Sigmoid colon (tissue), 7 donors: Measurements from ENCODE around the gene ALDH1L2. TPM values are rescaled to one million over a fixed set of nuclear protein-coding genes. Genes with fewer than 3 reads are reported as not detected.
A peak's percentile ranks its signal among the peaks of the same experiment; 100 is the strongest.

Source experiments
- DNase-seq: peaks from one replicate; pipeline ENCODE4 v3.0.0-alpha.2; 2019
- H3K27ac ChIP-seq, 4 donors: fragments of 200-600 bp; sonication (generic); one replicate each; pipeline ENCODE4 v1.5.1; 2016 to 2019; ENCODE audit warnings: mild to moderate bottlenecking in 1 of 4
- H3K27me3 ChIP-seq, 3 donors: fragments of 200-600 bp; sonication (generic); one replicate each; pipeline ENCODE4 v1.5.1; 2019; ENCODE audit warnings: mild to moderate bottlenecking in 1 of 3
- H3K36me3 ChIP-seq, 4 donors: fragments of 200-600 bp; sonication (generic); one replicate each; pipeline ENCODE4 v1.5.1; 2016 to 2019
- H3K4me1 ChIP-seq, 4 donors: fragments of 200-600 bp; sonication (generic); one replicate each; pipeline ENCODE4 v1.5.1; 2017 to 2019
- H3K4me3 ChIP-seq, 4 donors: fragments of 200-600 bp; sonication (generic); one replicate each; pipeline ENCODE4 v1.5.1; 2017 to 2019; ENCODE audit warnings: mild to moderate bottlenecking in 2 of 4, moderate library complexity in 1 of 4
- H3K9me3 ChIP-seq, 4 donors: fragments of 200-600 bp in 3 of 4; sonication (generic) in 3 of 4; one replicate each; pipeline versions ENCODE4 v1.5.1 to v1.6.1; 2013 to 2019
- EP300 ChIP-seq, 4 donors: sonication (generic); formaldehyde crosslinking; IDR thresholded peaks; one replicate each; pipeline ENCODE4 v1.6.1; 2017; ENCODE audit warnings: antibody characterized with exemption in 4 of 4
- POLR2A ChIP-seq, 2 donors: fragments of 450-650 bp; IDR thresholded peaks; one replicate each; pipeline ENCODE4 v1.6.1; 2016; ENCODE audit warnings: antibody characterized with exemption in 2 of 2, mild to moderate bottlenecking in 2 of 2, moderate library complexity in 2 of 2
- POLR2AphosphoS5 ChIP-seq, 4 donors: sonication (generic); formaldehyde crosslinking; IDR thresholded peaks; one replicate each; pipeline ENCODE4 v1.6.1; 2017; ENCODE audit warnings: antibody characterized with exemption in 4 of 4
- WGBS, 2 donors: extraction: QIAGEN DNeasy Blood & Tissue Kit; methylation state at CpG; one replicate each; pipeline ENCODE4 v1.1.7; 2013; 5-methylcytosine and 5-hydroxymethylcytosine counted together
- intact Hi-C: fragments of 100-400 bp; cut with DNase I; formaldehyde crosslinking; loops from one replicate; pipeline ENCODE4 v1.15.1; 2023
- polyA plus RNA-seq, 3 donors: library from polyadenylated mRNA; stranded (reverse); fragments of 200-250 nt; gene quantifications; one replicate each; pipeline ENCODE4 v1.2.3, GENCODE V29; 2013
- total RNA-seq, 4 donors: library from RNA; depleted of rRNA; stranded (reverse); fragments of >200 nt; gene quantifications; one replicate each; pipeline ENCODE4 v1.1.0, GENCODE V29; 2016
- TF ChIP-seq, protein P1 (sequence below), 4 experiments: fragments of 450-650 bp in 3 of 4; fragments of 200-600 bp in 1 of 4; IDR thresholded peaks; one replicate each; pipeline ENCODE4 v1.5.1; 2016 to 2019; ENCODE audit warnings: antibody characterized with exemption in 4 of 4, mild to moderate bottlenecking in 3 of 4, moderate library complexity in 2 of 4
- donor health status: healthy with polysubstance abuse.
- donor health status: Bipolar disorder and iron deficiency.
- donor health status: healthy.

Gene ALDH1L2
- total and polyA plus RNA-seq, 7 donors, result 0.23 to 13.0 (median 3.1) TPM

DNA sequence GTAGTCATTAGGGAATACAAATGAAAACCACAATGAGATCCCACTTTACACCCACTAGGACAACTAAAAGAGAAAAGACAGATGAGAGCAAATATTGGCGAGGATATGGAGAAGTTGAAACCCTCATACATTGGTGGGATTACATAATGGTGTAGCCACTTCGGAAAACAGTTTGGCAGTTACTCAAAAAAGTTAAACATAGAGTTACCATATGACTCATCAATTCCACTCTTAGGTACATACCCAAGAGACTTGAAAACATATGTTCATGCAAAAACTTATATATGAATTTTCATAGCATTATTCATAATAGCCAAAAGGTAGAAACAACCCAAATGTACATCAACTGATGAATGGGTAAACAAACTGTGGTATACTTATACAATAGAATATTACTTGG, 27.1 kb downstream of the ALDH1L2 start:
- WGBS, 2 donors, result 75 to 94% methylated on average over 2 of the region's 2 CpGs
- Histone ChIP-seq H3K36me3 (peaks cover 0 to 45% (median 12%) of the 10 kb centered on the region in 4 donors), H3K9me3 (no peaks in the 10 kb centered on the region), H3K4me3 (no peak overlapping the region), H3K4me1 (peaks cover 0 to 6% (median 0%) of the 10 kb centered on the region in 4 donors), H3K27me3 (no peaks in the 10 kb centered on the region), H3K27ac (no peak overlapping the region)
- DNase-seq, result no peak
- TF ChIP-seq POLR2AphosphoS5 (IDR thresholded peaks at IDR 0.05) (no peak), POLR2A (IDR thresholded peaks at IDR 0.05) (no peak), EP300 (IDR thresholded peaks at IDR 0.05) (no peak)
- TF ChIP-seq, protein P1, sequence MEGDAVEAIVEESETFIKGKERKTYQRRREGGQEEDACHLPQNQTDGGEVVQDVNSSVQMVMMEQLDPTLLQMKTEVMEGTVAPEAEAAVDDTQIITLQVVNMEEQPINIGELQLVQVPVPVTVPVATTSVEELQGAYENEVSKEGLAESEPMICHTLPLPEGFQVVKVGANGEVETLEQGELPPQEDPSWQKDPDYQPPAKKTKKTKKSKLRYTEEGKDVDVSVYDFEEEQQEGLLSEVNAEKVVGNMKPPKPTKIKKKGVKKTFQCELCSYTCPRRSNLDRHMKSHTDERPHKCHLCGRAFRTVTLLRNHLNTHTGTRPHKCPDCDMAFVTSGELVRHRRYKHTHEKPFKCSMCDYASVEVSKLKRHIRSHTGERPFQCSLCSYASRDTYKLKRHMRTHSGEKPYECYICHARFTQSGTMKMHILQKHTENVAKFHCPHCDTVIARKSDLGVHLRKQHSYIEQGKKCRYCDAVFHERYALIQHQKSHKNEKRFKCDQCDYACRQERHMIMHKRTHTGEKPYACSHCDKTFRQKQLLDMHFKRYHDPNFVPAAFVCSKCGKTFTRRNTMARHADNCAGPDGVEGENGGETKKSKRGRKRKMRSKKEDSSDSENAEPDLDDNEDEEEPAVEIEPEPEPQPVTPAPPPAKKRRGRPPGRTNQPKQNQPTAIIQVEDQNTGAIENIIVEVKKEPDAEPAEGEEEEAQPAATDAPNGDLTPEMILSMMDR (IDR thresholded peaks at IDR 0.05), result no peak
- intact Hi-C loops, result loop anchor here (10.0 kb wide), 1 partner anchor 852 kb away; no protein-coding TSS in a partner anchor

DNA sequence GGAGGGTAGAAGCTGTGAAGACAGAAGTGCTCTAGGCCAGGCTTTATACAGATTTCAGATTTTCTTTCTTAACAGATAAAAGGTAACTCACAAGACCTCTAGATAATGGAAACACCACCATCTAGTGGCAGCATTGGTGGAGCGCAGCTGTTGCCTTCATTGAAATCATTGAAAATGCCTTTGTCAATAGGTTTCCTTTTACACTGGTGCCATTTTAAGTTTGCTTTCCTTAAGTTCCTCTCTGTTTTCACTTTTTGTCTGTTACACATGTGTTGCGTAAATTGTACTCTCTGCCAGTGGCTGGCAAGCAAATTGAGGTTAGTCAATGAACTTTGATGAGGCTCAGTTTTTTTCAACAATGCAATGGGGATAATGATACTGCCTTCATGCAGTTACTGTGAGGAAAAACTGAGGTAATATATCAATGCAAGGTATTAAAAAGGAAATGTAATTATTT, 31.1 kb downstream of the ALDH1L2 start:
- H3K9me3 ChIP-seq, result no peaks in the 10 kb centered on the region
- DNase-seq, result peak; percentile 84
- 7 to 8% methylated on average over 2 of the region's 2 CpGs for WGBS, 2 donors
- no peak overlapping the region for H3K4me3 ChIP-seq
- no peak overlapping the region for H3K27ac ChIP-seq
- peaks cover 0 to 6% (median 0%) of the 10 kb centered on the region in 4 donors for H3K4me1 ChIP-seq
- intact Hi-C loops, result loop anchor here (2.0 to 10.0 kb wide), 3 partner anchors 176 to 848 kb away; no protein-coding TSS in a partner anchor
- H3K36me3 ChIP-seq, result peaks cover 0 to 31% (median 17%) of the 10 kb centered on the region in 4 donors
- no peaks in the 10 kb centered on the region for H3K27me3 ChIP-seq
- TF ChIP-seq EP300 (IDR thresholded peaks at IDR 0.05), result no peak
- TF ChIP-seq POLR2AphosphoS5 (IDR thresholded peaks at IDR 0.05), result no peak
- no peak for TF ChIP-seq POLR2A (IDR thresholded peaks at IDR 0.05)
- TF ChIP-seq, protein P1 (IDR thresholded peaks at IDR 0.05), result peak; percentile 73 to 91 (median 80)

DNA sequence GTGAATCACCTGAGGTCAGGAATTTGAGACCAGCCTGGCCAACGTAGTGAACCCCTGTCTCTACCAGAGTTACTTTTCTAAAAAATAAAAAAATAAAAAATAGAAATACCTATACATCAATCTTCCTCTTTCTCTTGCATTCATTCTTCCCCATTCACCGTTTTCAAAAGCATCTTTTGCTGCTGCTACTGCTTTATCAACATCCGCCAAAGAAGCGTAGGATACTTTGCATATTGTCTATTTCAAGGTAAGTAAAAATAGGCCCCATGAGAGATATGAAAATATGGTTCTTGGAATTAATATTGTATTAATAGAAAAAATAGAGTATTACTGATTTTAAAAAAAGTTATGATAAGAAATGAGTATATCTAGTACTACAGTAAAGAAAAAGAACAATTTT, 32.3 kb downstream of the ALDH1L2 start:
- peaks cover 0 to 32% (median 13%) of the 10 kb centered on the region in 4 donors for H3K36me3 ChIP-seq
- intact Hi-C loops, result loop anchor here (2.0 to 10.0 kb wide), 3 partner anchors 175 to 847 kb away; no protein-coding TSS in a partner anchor
- no peaks in the 10 kb centered on the region for H3K9me3 ChIP-seq
- H3K27me3 ChIP-seq, result no peaks in the 10 kb centered on the region
- H3K27ac ChIP-seq, result no peak overlapping the region
- WGBS, 2 donors, result 85 to 87% methylated on average over 4 of the region's 4 CpGs
- no peak overlapping the region for H3K4me3 ChIP-seq
- H3K4me1 ChIP-seq, result peaks cover 0 to 6% (median 0%) of the 10 kb centered on the region in 4 donors
- no peak for DNase-seq
- no peak for TF ChIP-seq POLR2AphosphoS5 (IDR thresholded peaks at IDR 0.05)
- TF ChIP-seq POLR2A (IDR thresholded peaks at IDR 0.05), result no peak
- TF ChIP-seq, protein P1 (IDR thresholded peaks at IDR 0.05), result no peak
- no peak for TF ChIP-seq EP300 (IDR thresholded peaks at IDR 0.05)

DNA sequence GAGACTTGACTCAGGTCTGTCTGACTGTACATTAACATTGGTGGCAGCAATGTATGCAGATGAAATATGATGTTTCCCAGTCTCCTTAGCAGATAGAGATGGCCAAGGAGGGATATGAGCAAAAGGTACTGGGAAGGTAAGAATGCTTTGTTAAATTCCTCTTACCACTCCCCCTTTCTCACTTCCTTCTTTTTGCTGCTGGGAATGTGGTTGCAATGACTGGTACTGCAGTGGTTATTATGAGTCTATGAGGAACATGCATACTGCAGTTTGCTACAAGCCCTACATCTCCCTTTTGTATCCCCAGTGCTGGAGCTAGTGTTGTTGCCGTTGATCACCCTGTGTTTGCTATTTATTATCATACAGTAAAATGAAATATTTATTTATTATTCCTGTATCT, 35.9 kb downstream of the ALDH1L2 start:
- no peaks in the 10 kb centered on the region for H3K27me3 ChIP-seq
- H3K4me3 ChIP-seq, result no peak overlapping the region
- WGBS, 2 donors, result 92 to 93% methylated on average over 1 of the region's 1 CpG
- H3K9me3 ChIP-seq, result no peaks in the 10 kb centered on the region
- no peak for DNase-seq
- intact Hi-C loops, result no loop called here
- no peak overlapping the region for H3K27ac ChIP-seq
- peaks cover 0 to 6% (median 0%) of the 10 kb centered on the region in 4 donors for H3K4me1 ChIP-seq
- TF ChIP-seq EP300 (IDR thresholded peaks at IDR 0.05), result no peak
- peaks cover 0 to 36% (median 7%) of the 10 kb centered on the region in 4 donors for H3K36me3 ChIP-seq

DNA sequence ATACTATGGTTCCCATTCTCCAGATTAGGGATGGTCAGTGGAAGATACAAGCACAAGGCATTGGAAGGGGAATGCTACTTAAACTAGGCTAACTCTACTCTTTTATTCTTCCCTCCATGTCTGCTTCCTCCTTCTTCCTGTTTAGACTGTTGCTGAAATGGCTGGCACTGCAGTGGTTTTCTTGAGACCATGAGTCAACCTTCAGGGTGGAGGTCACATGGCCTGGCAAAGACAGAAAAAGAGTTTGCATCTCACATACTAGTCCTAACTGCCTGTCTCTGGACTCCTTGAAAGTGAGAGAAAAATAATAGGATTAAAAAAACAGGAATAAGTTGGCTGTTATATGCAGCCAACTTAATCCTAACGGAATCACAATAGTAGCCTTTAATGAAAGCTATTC, 37.0 kb downstream of the ALDH1L2 start:
- peaks cover 0 to 36% (median 7%) of the 10 kb centered on the region in 4 donors for H3K36me3 ChIP-seq
- no peak overlapping the region for H3K4me3 ChIP-seq
- H3K4me1 ChIP-seq, result no peaks in the 10 kb centered on the region
- no peaks in the 10 kb centered on the region for H3K9me3 ChIP-seq
- H3K27me3 ChIP-seq, result no peaks in the 10 kb centered on the region
- DNase-seq, result no peak
- TF ChIP-seq EP300 (IDR thresholded peaks at IDR 0.05), result no peak
- H3K27ac ChIP-seq, result no peak overlapping the region
- intact Hi-C loops, result no loop called here
- 96 to 97% methylated on average over 1 of the region's 1 CpG for WGBS, 2 donors

DNA sequence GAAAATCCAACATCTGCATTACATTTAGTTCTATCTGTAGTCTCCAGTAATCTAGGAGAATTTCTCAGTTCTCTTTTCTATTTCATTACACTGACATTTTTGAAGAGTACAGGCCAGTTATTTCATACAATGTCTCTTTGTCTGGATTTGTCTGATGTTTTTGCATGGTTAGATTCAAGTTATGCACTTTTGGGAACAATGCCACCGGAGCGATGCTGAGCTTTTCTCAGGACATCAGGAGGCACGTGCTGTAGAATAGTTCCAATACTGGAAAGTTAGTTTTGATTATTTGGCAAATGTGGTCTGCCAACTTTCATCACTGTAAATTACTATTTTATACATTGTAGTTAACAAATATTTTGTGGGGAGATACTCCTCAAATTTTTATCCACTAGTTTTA, 43.1 kb downstream of the ALDH1L2 start:
- TF ChIP-seq EP300 (IDR thresholded peaks at IDR 0.05) (no peak), POLR2AphosphoS5 (IDR thresholded peaks at IDR 0.05) (no peak), POLR2A (IDR thresholded peaks at IDR 0.05) (no peak)
- TF ChIP-seq, protein P1 (IDR thresholded peaks at IDR 0.05), result no peak
- peaks cover 0 to 4% (median 0%) of the 10 kb centered on the region in 4 donors for H3K4me1 ChIP-seq
- H3K27ac ChIP-seq, result no peak overlapping the region
- peaks cover 0 to 8% (median 0%) of the 10 kb centered on the region in 4 donors for H3K36me3 ChIP-seq
- no peak overlapping the region for H3K4me3 ChIP-seq
- WGBS, 2 donors, result 37 to 88% methylated on average over 3 of the region's 3 CpGs
- DNase-seq, result no peak
- H3K27me3 ChIP-seq, result no peaks in the 10 kb centered on the region
- no peaks in the 10 kb centered on the region for H3K9me3 ChIP-seq
- intact Hi-C loops, result no loop called here
